Mucosa of rectum (tissue), 2 donors: Measurements from ENCODE around the gene SLC16A12.

ENCODE experiments used
- H3K27ac ChIP-seq, 2 donors: one replicate each; pipeline ENCODE4 v1.7.0; 2013; ENCODE audit warnings: inconsistent platforms in 2 of 2, low read depth in 2 of 2, low read length in 2 of 2
- H3K27me3 ChIP-seq, 2 donors: one replicate each; pipeline ENCODE4 v1.7.0; 2013; ENCODE audit warnings: low read length in 2 of 2; ENCODE audit not compliant: control insufficient read depth in 2 of 2, insufficient read depth in 2 of 2
- H3K36me3 ChIP-seq, 2 donors: one replicate each; pipeline ENCODE4 v1.7.0; 2013; ENCODE audit warnings: low read length in 2 of 2; ENCODE audit not compliant: control insufficient read depth in 2 of 2, insufficient read depth in 2 of 2
- H3K4me1 ChIP-seq, 2 donors: one replicate each; pipeline ENCODE4 v1.7.0; 2013; ENCODE audit warnings: low read length in 2 of 2, mild to moderate bottlenecking in 1 of 2; ENCODE audit not compliant: control insufficient read depth in 2 of 2, insufficient read depth in 2 of 2
- H3K4me3 ChIP-seq, 2 donors: one replicate each; pipeline ENCODE4 v1.7.0; 2013; ENCODE audit warnings: low read length in 2 of 2
- H3K9ac ChIP-seq, 2 donors: one replicate each; pipeline ENCODE4 v1.7.0; 2013; ENCODE audit warnings: low read length in 2 of 2, low read depth in 1 of 2, mild to moderate bottlenecking in 1 of 2
- H3K9me3 ChIP-seq, 2 donors: one replicate each; pipeline ENCODE4 v1.7.0; 2013; ENCODE audit warnings: low read length in 2 of 2; ENCODE audit not compliant: control insufficient read depth in 2 of 2
- donor health status: healthy.
- donor health status: Normal muscosa, but diverticular disease.

Gene SLC16A12

DNA sequence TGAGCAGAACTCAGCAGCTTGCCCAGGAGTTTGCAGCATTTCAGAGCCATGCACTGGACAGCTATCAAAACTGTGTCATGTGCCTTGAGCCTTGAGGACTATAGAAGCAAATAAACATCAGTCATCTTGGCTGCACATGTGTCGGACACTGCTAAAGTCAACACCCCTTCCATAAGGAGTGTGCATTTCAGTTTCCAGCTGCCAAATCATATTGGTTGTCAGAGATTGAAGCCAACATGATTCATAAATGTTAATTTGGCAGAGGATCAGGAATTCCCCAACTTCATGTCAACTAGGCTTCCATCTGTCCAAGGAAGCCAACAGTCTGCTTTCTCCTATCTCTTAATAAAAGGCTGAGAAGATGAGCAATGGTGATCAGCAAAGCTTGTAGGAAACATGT lies 32.8 kb downstream of the SLC16A12 start:
- H3K4me1 ChIP-seq, result no peaks in the 10 kb centered on the region
- H3K4me3 ChIP-seq, result no peak overlapping the region
- H3K27ac ChIP-seq, result no peak overlapping the region
- H3K36me3 ChIP-seq, result no peaks in the 10 kb centered on the region
- no peaks in the 10 kb centered on the region for H3K27me3 ChIP-seq
- H3K9me3 ChIP-seq, result no peaks in the 10 kb centered on the region
- H3K9ac ChIP-seq, result no peak overlapping the region

DNA sequence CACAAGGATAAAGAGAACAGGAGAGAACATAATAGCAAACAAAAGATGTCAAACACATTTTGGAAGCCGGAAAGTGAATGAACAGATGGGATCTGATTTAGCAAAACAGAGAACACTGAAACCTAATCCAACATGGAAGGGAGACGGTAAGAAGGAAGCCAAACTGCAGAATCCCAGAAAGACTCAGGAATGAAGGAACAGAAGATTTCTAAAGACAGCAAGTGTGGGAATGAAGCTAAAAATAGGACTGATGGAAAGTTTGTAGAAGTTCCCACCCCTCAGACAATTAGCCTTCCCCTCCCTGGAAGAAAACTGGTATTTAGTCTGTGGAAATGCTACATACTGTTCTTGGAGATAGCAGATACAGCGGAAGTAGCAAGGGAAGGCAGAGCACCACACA lies 40.8 kb downstream of the SLC16A12 start:
- no peak overlapping the region for H3K27ac ChIP-seq
- no peaks in the 10 kb centered on the region for H3K36me3 ChIP-seq
- no peaks in the 10 kb centered on the region for H3K9me3 ChIP-seq
- no peak overlapping the region for H3K9ac ChIP-seq
- H3K4me3 ChIP-seq, result no peak overlapping the region
- no peaks in the 10 kb centered on the region for H3K4me1 ChIP-seq
- no peaks in the 10 kb centered on the region for H3K27me3 ChIP-seq

DNA sequence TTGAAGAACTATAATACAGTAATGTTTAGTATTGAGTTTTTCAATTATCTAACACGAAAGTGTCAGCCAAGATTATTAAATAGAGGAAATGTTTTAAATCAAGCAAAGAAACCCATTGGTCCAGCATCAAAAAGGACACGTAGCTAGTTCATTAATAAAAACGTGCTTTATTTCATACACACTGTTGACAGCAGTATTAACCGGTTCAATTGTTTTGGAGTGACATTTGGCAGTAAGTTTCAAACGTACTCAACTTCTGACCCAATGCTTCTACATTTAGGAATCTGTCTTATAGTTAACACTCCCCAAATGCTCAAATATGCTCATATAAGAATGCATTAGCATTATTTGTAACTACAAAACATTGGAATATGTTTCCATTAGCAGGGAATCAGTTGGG lies 41.3 kb downstream of the SLC16A12 start:
- Histone ChIP-seq H3K27me3 (no peaks in the 10 kb centered on the region), H3K4me1 (no peaks in the 10 kb centered on the region), H3K9ac (no peak overlapping the region), H3K27ac (no peak overlapping the region), H3K36me3 (no peaks in the 10 kb centered on the region), H3K9me3 (no peaks in the 10 kb centered on the region), H3K4me3 (no peak overlapping the region)

DNA sequence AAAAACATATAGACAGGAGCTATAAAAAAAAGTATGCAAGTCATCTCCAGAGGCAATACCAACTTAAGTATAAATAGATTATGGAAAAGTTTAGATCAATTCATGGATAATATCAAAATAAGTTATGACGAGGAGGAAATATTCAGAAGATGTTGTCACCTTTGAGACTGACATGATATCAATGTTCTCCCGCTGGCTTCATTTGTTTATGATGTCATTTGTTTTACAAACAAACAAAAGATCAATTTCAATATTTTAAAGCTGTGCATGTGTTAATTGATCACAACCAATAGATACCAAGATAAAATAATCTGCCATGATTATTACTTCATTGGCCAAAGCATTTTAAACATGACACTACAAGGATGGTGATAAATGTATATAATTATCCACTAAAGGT lies 43.5 kb downstream of the SLC16A12 start:
- H3K4me1 ChIP-seq, result no peaks in the 10 kb centered on the region
- H3K27me3 ChIP-seq, result peaks cover 0 to 2% of the 10 kb centered on the region in 2 donors
- H3K9ac ChIP-seq, result no peak overlapping the region
- no peak overlapping the region for H3K27ac ChIP-seq
- no peaks in the 10 kb centered on the region for H3K9me3 ChIP-seq
- no peak overlapping the region for H3K4me3 ChIP-seq
- no peaks in the 10 kb centered on the region for H3K36me3 ChIP-seq

DNA sequence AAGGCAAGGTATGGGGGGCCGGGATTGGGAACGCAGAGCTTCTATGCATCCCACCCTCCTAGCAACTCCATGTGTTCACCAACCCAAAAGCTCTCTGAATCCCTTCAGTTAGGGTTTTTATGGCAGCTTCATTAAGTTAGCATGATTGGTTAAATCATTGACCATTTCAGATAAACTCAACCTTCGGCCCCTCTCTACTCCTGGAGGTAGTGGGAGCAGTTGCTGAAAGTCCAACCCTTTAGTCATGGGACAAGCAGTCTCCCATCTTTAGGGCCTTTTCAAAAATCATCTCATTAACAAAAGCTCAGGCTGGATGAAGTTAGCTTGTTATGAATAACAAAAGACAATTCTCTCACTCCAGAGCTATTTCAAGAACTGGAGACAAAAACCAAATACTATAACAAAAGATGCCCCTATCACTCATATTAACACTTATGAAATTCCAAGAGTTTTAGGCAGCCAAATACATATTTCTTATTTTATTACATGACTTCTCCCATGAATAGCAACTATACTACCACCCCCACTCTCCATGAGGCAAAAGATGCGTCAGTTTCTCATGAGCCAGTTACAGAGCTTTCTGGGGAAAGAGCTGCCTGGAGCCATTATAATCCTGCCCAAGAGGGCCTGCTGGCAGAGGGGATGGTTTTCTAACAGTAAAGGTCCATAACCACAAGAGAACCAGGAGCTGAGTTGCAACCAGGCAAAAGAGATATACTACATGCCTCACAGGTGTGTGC lies 44.6 kb downstream of the SLC16A12 start:
- Histone ChIP-seq H3K4me3 (no peak overlapping the region), H3K9ac (no peak overlapping the region), H3K27ac (no peak overlapping the region)

DNA sequence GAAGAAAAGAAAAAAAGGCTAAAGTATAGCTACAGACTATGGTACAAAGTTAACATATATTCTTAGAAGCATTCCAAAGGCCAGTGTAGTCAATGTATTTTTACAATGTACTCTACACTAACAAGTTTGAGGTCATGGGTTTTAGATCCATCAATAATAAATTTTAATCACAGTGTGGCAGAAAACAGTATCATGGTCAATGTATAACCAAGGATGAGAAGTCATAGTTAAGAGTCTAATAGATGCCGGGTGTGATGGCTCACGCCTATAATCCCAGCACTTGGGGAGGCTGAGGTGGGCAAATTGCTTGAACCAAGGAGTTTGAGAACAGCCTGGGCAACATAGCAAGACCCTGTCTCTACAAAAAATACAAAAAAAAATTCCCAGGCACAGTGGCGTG lies 53.1 kb downstream of the SLC16A12 start:
- no peaks in the 10 kb centered on the region for H3K27me3 ChIP-seq
- no peaks in the 10 kb centered on the region for H3K9me3 ChIP-seq
- no peaks in the 10 kb centered on the region for H3K36me3 ChIP-seq
- no peak overlapping the region for H3K9ac ChIP-seq
- peaks cover 0 to 2% of the 10 kb centered on the region in 2 donors for H3K4me1 ChIP-seq
- no peak overlapping the region for H3K4me3 ChIP-seq
- peak overlapping the region in 1 of 2 donors; percentile 17 for H3K27ac ChIP-seq

More for the DNA sequence above, 44.6 kb downstream of the SLC16A12 start:
- Histone ChIP-seq H3K27me3 (peaks cover 0 to 2% of the 10 kb centered on the region in 2 donors), H3K36me3 (no peaks in the 10 kb centered on the region), H3K9me3 (no peaks in the 10 kb centered on the region), H3K4me1 (no peaks in the 10 kb centered on the region)

DNA sequence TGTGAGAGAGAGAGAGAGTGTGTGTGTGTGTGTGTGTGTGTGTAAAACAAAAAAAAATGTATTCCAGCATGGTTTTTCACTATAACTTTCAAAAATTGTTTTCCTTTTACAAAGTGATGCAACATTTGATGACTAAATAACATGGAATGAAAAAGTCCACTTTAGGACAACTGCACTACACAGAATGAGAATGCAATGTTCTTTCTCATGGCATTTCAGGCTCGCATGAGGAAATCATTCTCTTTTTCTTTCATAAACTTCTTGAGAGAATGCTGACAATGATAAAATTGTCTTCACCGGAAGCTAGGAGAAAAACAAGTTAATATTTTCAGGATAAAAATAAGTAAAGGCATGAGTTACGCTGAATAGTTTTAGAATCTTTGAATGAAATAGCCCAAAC lies 53.7 kb downstream of the SLC16A12 start:
- Histone ChIP-seq H3K4me1 (peaks cover 0 to 2% of the 10 kb centered on the region in 2 donors), H3K36me3 (no peaks in the 10 kb centered on the region)

DNA sequence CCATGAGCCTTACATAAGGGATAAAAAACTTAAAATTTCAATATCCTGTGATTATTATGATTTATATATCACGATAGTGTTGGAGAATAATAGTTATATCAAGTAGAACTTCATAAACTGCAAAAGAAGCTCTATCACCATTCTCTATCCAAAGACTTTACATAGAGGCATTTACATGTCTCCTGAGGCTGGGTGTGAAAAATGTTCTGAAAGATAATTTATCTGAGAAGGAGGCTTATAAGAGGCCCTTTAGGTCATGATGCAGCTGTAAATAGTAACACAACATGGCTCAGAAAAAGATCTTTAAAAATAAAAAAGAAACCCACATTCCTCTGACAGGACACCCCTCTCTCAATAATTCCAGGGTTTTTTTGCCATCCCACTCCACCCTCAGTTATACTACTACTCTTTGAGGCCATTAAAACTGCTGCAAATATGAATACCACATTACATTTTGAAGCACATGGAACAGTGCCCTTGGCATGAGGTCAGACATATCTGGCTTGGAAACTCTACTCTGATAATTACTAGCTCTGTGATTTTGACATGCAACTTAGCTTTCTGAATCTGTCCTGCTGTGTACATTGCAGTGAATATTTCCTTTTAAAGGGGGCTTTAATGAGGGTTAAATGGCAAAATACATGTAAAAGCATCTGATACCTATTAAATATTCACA lies 55.5 kb downstream of the SLC16A12 start:
- no peaks in the 10 kb centered on the region for H3K36me3 ChIP-seq
- peaks cover 0 to 2% of the 10 kb centered on the region in 2 donors for H3K4me1 ChIP-seq
- H3K9me3 ChIP-seq, result no peaks in the 10 kb centered on the region
- H3K27me3 ChIP-seq, result no peaks in the 10 kb centered on the region
- peak overlapping the region in 1 of 2 donors; percentile 43 for H3K27ac ChIP-seq
- H3K9ac ChIP-seq, result no peak overlapping the region
- no peak overlapping the region for H3K4me3 ChIP-seq

More for the DNA sequence above, 53.7 kb downstream of the SLC16A12 start:
- Histone ChIP-seq H3K27me3 (no peaks in the 10 kb centered on the region), H3K27ac (no peak overlapping the region), H3K9me3 (no peaks in the 10 kb centered on the region), H3K9ac (no peak overlapping the region), H3K4me3 (no peak overlapping the region)

DNA sequence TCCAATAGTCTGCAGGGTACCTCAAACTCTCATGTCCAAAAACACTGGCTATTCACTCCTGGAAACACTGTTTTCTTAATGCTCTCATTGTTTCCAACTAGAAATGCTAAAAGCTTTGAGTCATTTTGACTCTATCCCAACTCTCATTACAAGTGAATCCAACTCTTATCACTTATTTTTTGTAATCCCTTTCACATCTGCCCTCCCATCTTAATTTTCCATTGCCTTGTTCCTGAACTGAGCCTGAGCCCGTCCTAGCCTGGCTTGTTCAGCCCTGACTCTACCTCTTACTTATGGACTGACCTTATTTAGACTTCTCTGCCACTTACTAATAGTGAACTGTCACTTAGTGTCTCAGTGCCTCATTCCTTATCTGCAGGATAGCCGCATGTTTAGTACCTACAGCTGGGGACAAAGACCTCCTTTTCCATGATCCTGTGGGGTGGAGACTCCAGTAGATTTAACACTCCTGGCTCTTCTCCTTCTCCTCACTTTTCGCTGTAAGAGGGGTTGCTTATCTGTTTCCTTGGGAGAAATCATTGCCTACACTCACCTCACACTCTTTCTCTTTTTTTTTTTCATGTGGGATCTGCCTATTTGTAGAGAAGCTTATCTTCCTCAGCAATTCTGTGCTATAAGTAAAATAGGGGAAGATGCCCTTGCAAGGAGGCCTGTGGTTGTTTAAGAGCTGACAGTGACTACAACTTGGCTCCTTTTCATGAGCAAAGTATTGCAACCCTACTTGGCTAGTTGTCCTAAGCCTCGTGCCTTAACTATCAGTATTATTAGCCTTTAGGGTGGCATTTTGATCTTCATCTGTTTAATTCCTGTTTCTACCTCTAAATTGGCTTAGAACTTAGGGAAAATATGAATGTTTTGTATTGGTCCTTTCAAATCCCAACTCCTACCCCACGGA lies 56.4 kb downstream of the SLC16A12 start:
- no peaks in the 10 kb centered on the region for H3K9me3 ChIP-seq
- H3K27me3 ChIP-seq, result no peaks in the 10 kb centered on the region
- no peaks in the 10 kb centered on the region for H3K36me3 ChIP-seq
- H3K4me1 ChIP-seq, result peaks cover 0 to 2% of the 10 kb centered on the region in 2 donors
- no peak overlapping the region for H3K9ac ChIP-seq
- H3K27ac ChIP-seq, result peak overlapping the region in 1 of 2 donors; percentile 43
- H3K4me3 ChIP-seq, result no peak overlapping the region
